ENCODE measurements around the gene PQBP1.
A peak's percentile ranks its signal among the peaks of the same experiment; 100 is the strongest.

The PQBP1 gene

GRCh38 chrX:48890934-48891401, 6.8 kb upstream of the PQBP1 start:
- Histone ChIP-seq H3K27me3 (ENCODE audit: control insufficient read depth, insufficient read depth, low read length) (no peaks in the 10 kb centered on the region), H3K9me3 (ENCODE audit: control insufficient read depth, low read length) (no peaks in the 10 kb centered on the region), H3K9ac (ENCODE audit: low read length) (peak overlapping the region; percentile 34), H3K4me1 (ENCODE audit: control insufficient read depth, insufficient read depth, low read length) (peaks cover 3% of the 10 kb centered on the region), H3K36me3 (ENCODE audit: control insufficient read depth, insufficient read depth, low read length) (no peaks in the 10 kb centered on the region), H3K4me3 (ENCODE audit: low read length) (no peak overlapping the region)

GRCh38 chrX:48891402-48892288, 6.1 kb upstream of the PQBP1 start:
- Histone ChIP-seq H3K4me1 (ENCODE audit: control insufficient read depth, insufficient read depth, low read length) (peaks cover 8% of the 10 kb centered on the region), H3K9ac (ENCODE audit: low read length) (peak overlapping the region; percentile 34), H3K36me3 (ENCODE audit: control insufficient read depth, insufficient read depth, low read length) (no peaks in the 10 kb centered on the region), H3K4me3 (ENCODE audit: low read length) (no peak overlapping the region), H3K9me3 (ENCODE audit: control insufficient read depth, low read length) (no peaks in the 10 kb centered on the region), H3K27me3 (ENCODE audit: control insufficient read depth, insufficient read depth, low read length) (no peaks in the 10 kb centered on the region)

GRCh38 chrX:48892896-48893295, 4.8 kb upstream of the PQBP1 start:
- H3K4me1 ChIP-seq (ENCODE audit: control insufficient read depth, insufficient read depth, low read length): peaks cover 8% of the 10 kb centered on the region
- H3K9me3 ChIP-seq (ENCODE audit: control insufficient read depth, low read length): no peaks in the 10 kb centered on the region
- H3K27me3 ChIP-seq (ENCODE audit: control insufficient read depth, insufficient read depth, low read length): no peaks in the 10 kb centered on the region
- no peak overlapping the region for H3K4me3 ChIP-seq (ENCODE audit: low read length)
- no peaks in the 10 kb centered on the region for H3K36me3 ChIP-seq (ENCODE audit: control insufficient read depth, insufficient read depth, low read length)
- no peak overlapping the region for H3K9ac ChIP-seq (ENCODE audit: low read length)

- Histone ChIP-seq H3K4me3 (ENCODE audit: low read length) (no peak overlapping the region), H3K4me1 (ENCODE audit: control insufficient read depth, insufficient read depth, low read length) (peaks cover 8% of the 10 kb centered on the region), H3K9ac (ENCODE audit: low read length) (no peak overlapping the region), H3K27me3 (ENCODE audit: control insufficient read depth, insufficient read depth, low read length) (no peaks in the 10 kb centered on the region), H3K9me3 (ENCODE audit: control insufficient read depth, low read length) (no peaks in the 10 kb centered on the region), H3K36me3 (ENCODE audit: control insufficient read depth, insufficient read depth, low read length) (no peaks in the 10 kb centered on the region)
Observed at GRCh38 chrX:48893556-48894348, 4.0 kb upstream of the PQBP1 start.

- Histone ChIP-seq H3K4me1 (ENCODE audit: control insufficient read depth, insufficient read depth, low read length) (peaks cover 8% of the 10 kb centered on the region), H3K9me3 (ENCODE audit: control insufficient read depth, low read length) (no peaks in the 10 kb centered on the region), H3K4me3 (ENCODE audit: low read length) (no peak overlapping the region), H3K9ac (ENCODE audit: low read length) (no peak overlapping the region), H3K27me3 (ENCODE audit: control insufficient read depth, insufficient read depth, low read length) (no peaks in the 10 kb centered on the region), H3K36me3 (ENCODE audit: control insufficient read depth, insufficient read depth, low read length) (no peaks in the 10 kb centered on the region)
Observed at GRCh38 chrX:48894891-48895290, 2.8 kb upstream of the PQBP1 start.

- peak overlapping the region; percentile 92 for H3K9ac ChIP-seq (ENCODE audit: low read length)
- H3K9me3 ChIP-seq (ENCODE audit: control insufficient read depth, low read length): no peaks in the 10 kb centered on the region
- H3K27me3 ChIP-seq (ENCODE audit: control insufficient read depth, insufficient read depth, low read length): no peaks in the 10 kb centered on the region
- peaks cover 8% of the 10 kb centered on the region for H3K4me1 ChIP-seq (ENCODE audit: control insufficient read depth, insufficient read depth, low read length)
- no peak overlapping the region for H3K4me3 ChIP-seq (ENCODE audit: low read length)
- no peaks in the 10 kb centered on the region for H3K36me3 ChIP-seq (ENCODE audit: control insufficient read depth, insufficient read depth, low read length)
Observed at GRCh38 chrX:48896611-48897011, 1.1 kb upstream of the PQBP1 start.

- Histone ChIP-seq H3K4me1 (ENCODE audit: control insufficient read depth, insufficient read depth, low read length) (peaks cover 5% of the 10 kb centered on the region), H3K9ac (ENCODE audit: low read length) (peak overlapping the region; percentile 92), H3K36me3 (ENCODE audit: control insufficient read depth, insufficient read depth, low read length) (no peaks in the 10 kb centered on the region), H3K4me3 (ENCODE audit: low read length) (peak overlapping the region; percentile 51), H3K9me3 (ENCODE audit: control insufficient read depth, low read length) (no peaks in the 10 kb centered on the region), H3K27me3 (ENCODE audit: control insufficient read depth, insufficient read depth, low read length) (no peaks in the 10 kb centered on the region)
Observed at GRCh38 chrX:48897157-48897624, 539 bp upstream of the PQBP1 start.

- H3K4me3 ChIP-seq (ENCODE audit: low read length): no peak overlapping the region
- H3K27me3 ChIP-seq (ENCODE audit: control insufficient read depth, insufficient read depth, low read length): no peaks in the 10 kb centered on the region
- H3K36me3 ChIP-seq (ENCODE audit: control insufficient read depth, insufficient read depth, low read length): no peaks in the 10 kb centered on the region
- no peaks in the 10 kb centered on the region for H3K9me3 ChIP-seq (ENCODE audit: control insufficient read depth, low read length)
- H3K4me1 ChIP-seq (ENCODE audit: control insufficient read depth, insufficient read depth, low read length): peaks cover 5% of the 10 kb centered on the region
- peak overlapping the region; percentile 15 for H3K9ac ChIP-seq (ENCODE audit: low read length)
Observed at GRCh38 chrX:48899078-48899410, 1.3 kb downstream of the PQBP1 start.

- Histone ChIP-seq H3K27me3 (ENCODE audit: control insufficient read depth, insufficient read depth, low read length) (no peaks in the 10 kb centered on the region), H3K36me3 (ENCODE audit: control insufficient read depth, insufficient read depth, low read length) (no peaks in the 10 kb centered on the region), H3K4me1 (ENCODE audit: control insufficient read depth, insufficient read depth, low read length) (peaks cover 5% of the 10 kb centered on the region), H3K9ac (ENCODE audit: low read length) (no peak overlapping the region), H3K9me3 (ENCODE audit: control insufficient read depth, low read length) (no peaks in the 10 kb centered on the region), H3K4me3 (ENCODE audit: low read length) (no peak overlapping the region)
Observed at GRCh38 chrX:48901069-48901468, 3.3 kb downstream of the PQBP1 start.

GRCh38 chrX:48902135-48902534, 4.4 kb downstream of the PQBP1 start:
- Histone ChIP-seq H3K9me3 (ENCODE audit: control insufficient read depth, low read length) (no peaks in the 10 kb centered on the region), H3K9ac (ENCODE audit: low read length) (no peak overlapping the region), H3K27me3 (ENCODE audit: control insufficient read depth, insufficient read depth, low read length) (no peaks in the 10 kb centered on the region), H3K4me3 (ENCODE audit: low read length) (no peak overlapping the region), H3K36me3 (ENCODE audit: control insufficient read depth, insufficient read depth, low read length) (no peaks in the 10 kb centered on the region), H3K4me1 (ENCODE audit: control insufficient read depth, insufficient read depth, low read length) (no peaks in the 10 kb centered on the region)

- H3K9me3 ChIP-seq (ENCODE audit: control insufficient read depth, low read length): no peaks in the 10 kb centered on the region
- no peaks in the 10 kb centered on the region for H3K36me3 ChIP-seq (ENCODE audit: control insufficient read depth, insufficient read depth, low read length)
- no peak overlapping the region for H3K4me3 ChIP-seq (ENCODE audit: low read length)
- H3K4me1 ChIP-seq (ENCODE audit: control insufficient read depth, insufficient read depth, low read length): no peaks in the 10 kb centered on the region
- H3K9ac ChIP-seq (ENCODE audit: low read length): no peak overlapping the region
- H3K27me3 ChIP-seq (ENCODE audit: control insufficient read depth, insufficient read depth, low read length): no peaks in the 10 kb centered on the region
Observed at GRCh38 chrX:48902776-48903175, 5.0 kb downstream of the PQBP1 start.

- H3K27me3 ChIP-seq (ENCODE audit: control insufficient read depth, insufficient read depth, low read length): no peaks in the 10 kb centered on the region
- H3K9ac ChIP-seq (ENCODE audit: low read length): no peak overlapping the region
- no peak overlapping the region for H3K4me3 ChIP-seq (ENCODE audit: low read length)
- H3K9me3 ChIP-seq (ENCODE audit: control insufficient read depth, low read length): no peaks in the 10 kb centered on the region
- no peaks in the 10 kb centered on the region for H3K36me3 ChIP-seq (ENCODE audit: control insufficient read depth, insufficient read depth, low read length)
- no peaks in the 10 kb centered on the region for H3K4me1 ChIP-seq (ENCODE audit: control insufficient read depth, insufficient read depth, low read length)
Observed at GRCh38 chrX:48903290-48903689, 5.6 kb downstream of the PQBP1 start.
